HS-27A (cell line): Measurements from ENCODE around the gene DCT.

Source experiments
- DNase-seq: peaks from one replicate; pipeline ENCODE4 v3.0.0-alpha.2; 2012; ENCODE audit warnings: low read depth, missing footprints

The DCT gene

GRCh38 chr13:94395860-94396259, 83.6 kb downstream of the DCT start:
- DNase-seq: no peak

GRCh38 chr13:94394723-94395122, 84.8 kb downstream of the DCT start:
- no peak for DNase-seq

GRCh38 chr13:94390881-94391280, 88.6 kb downstream of the DCT start:
- DNase-seq: no peak

- DNase-seq: no peak
These were observed 89.7 kb downstream of the DCT start for GRCh38 chr13:94389604-94390351.

- no peak for DNase-seq
These were observed 92.4 kb downstream of the DCT start for GRCh38 chr13:94387047-94387446.
